IPS-15b (cell line): ENCODE data around the gene STX8.

ENCODE experiments used
- H3K27me3 ChIP-seq: one replicate; pipeline ENCODE4 v1.6.1; 2013; ENCODE audit warnings: low read length; ENCODE audit not compliant: control insufficient read depth, insufficient read depth
- H3K36me3 ChIP-seq: one replicate; pipeline ENCODE4 v1.6.1; 2013; ENCODE audit warnings: low read length; ENCODE audit not compliant: control insufficient read depth, insufficient read depth
- H3K4me1 ChIP-seq: one replicate; pipeline ENCODE4 v1.6.1; 2013; ENCODE audit warnings: mild to moderate bottlenecking, low read length; ENCODE audit not compliant: control insufficient read depth, insufficient read depth
- H3K4me3 ChIP-seq: one replicate; pipeline ENCODE4 v1.5.1; 2013; ENCODE audit warnings: low read depth, low read length
- H3K9ac ChIP-seq: one replicate; pipeline ENCODE4 v1.6.1; 2013; ENCODE audit warnings: low read depth, mild to moderate bottlenecking, low read length
- H3K9me3 ChIP-seq: one replicate; pipeline ENCODE4 v1.6.1; 2013; ENCODE audit warnings: mild to moderate bottlenecking, low read length; ENCODE audit not compliant: control insufficient read depth, insufficient read depth

Gene STX8

DNA sequence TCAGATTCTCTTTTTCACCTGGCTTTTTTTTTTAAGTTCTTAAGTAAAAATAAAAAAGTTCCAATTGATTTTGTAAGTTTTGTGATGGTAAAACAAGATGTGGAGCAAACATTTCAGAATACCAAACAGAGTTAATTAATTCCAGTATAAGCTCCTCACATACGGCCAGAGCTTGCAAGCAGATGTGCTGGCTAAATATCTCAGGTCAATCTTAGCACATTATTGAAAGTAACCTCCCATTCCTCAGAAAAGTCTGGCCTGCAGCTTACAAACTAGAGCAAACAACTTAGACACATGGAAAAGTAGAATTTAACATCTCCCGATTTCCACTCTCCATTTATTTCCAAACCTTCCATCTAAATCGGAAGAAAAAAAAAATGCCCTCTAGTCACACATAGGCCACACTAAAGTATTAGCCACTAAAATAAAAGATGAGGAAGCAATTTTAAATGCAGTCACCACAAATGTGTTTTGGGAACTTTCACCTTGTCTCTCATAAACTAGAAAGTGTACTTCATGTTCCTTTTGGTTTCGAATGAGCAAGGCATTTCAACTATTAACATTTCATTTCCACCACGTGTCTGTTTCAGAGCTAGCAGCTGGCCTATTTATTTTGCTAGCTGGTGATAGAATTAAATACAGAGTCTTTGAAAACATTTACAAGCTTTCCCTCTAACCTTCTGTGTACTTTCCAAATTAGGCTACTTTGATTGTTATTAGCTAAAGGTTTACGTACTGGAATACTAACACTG is 143.3 kb downstream of the STX8 start:
- H3K27me3 ChIP-seq, result no peaks in the 10 kb centered on the region
- H3K9ac ChIP-seq, result no peak overlapping the region
- no peak overlapping the region for H3K4me3 ChIP-seq
- peaks cover 6% of the 10 kb centered on the region for H3K4me1 ChIP-seq
- H3K9me3 ChIP-seq, result no peaks in the 10 kb centered on the region
- H3K36me3 ChIP-seq, result no peaks in the 10 kb centered on the region

DNA sequence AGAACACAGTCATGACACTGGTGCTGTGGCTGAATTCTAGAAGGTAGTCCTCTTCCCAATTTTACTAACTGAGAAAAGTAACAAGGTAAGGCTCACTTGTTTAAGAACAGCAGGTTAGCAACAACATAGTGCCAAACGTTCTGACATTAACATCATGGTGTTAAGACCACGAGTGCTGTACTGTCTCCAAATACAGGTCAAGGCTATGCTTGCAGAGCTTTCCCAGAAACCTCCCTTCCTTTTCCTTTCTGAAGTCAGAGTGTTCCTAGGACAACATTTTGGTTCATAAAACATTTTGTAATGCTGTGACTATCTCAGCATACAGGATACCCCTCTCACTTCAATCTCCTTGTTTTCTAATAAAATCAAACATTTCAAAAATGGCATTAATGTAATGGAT is 144.0 kb downstream of the STX8 start:
- Histone ChIP-seq H3K4me1 (peaks cover 3% of the 10 kb centered on the region), H3K27me3 (no peaks in the 10 kb centered on the region), H3K9ac (no peak overlapping the region), H3K36me3 (no peaks in the 10 kb centered on the region), H3K4me3 (no peak overlapping the region), H3K9me3 (no peaks in the 10 kb centered on the region)

- no peaks in the 10 kb centered on the region for H3K36me3 ChIP-seq
- H3K9me3 ChIP-seq, result no peaks in the 10 kb centered on the region
- H3K4me3 ChIP-seq, result no peak overlapping the region
- H3K9ac ChIP-seq, result no peak overlapping the region
- peaks cover 9% of the 10 kb centered on the region for H3K4me1 ChIP-seq
- H3K27me3 ChIP-seq, result no peaks in the 10 kb centered on the region
Measured at GRCh38 chr17:9427465-9428315, 147.9 kb downstream of the STX8 start.

GRCh38 chr17:9424071-9424640 is 151.5 kb downstream of the STX8 start:
- H3K9ac ChIP-seq, result no peak overlapping the region
- H3K9me3 ChIP-seq, result no peaks in the 10 kb centered on the region
- no peak overlapping the region for H3K4me3 ChIP-seq
- H3K36me3 ChIP-seq, result no peaks in the 10 kb centered on the region
- H3K4me1 ChIP-seq, result peaks cover 9% of the 10 kb centered on the region
- no peaks in the 10 kb centered on the region for H3K27me3 ChIP-seq

GRCh38 chr17:9421525-9421924 is 154.1 kb downstream of the STX8 start:
- Histone ChIP-seq H3K9ac (no peak overlapping the region), H3K36me3 (peaks cover 3% of the 10 kb centered on the region), H3K4me1 (peaks cover 9% of the 10 kb centered on the region), H3K27me3 (no peaks in the 10 kb centered on the region), H3K4me3 (no peak overlapping the region), H3K9me3 (no peaks in the 10 kb centered on the region)

DNA sequence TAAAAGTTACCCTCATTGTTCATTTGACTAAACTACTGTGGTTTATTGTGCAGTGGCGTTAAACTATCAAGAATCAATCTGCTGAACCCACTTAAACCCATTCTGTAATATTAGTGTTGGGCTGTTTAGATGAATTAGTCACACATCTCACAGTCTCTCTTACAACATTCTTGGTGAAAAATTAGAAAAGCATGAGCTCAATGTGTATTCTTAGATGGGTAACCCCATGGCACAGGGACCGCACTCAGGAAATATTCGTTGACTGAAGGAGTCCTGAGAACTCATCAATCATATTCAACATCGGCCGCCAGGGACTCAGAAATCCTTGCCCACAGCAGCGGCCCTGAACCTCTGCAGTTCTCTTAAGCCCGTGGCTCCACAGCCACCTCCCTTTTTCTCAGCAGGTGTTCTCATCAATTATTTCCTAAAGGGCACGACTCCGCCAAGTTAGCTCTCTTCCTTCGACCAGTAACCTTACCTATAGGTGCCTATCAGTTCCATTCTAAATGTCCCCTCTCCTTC is 155.6 kb downstream of the STX8 start:
- Histone ChIP-seq H3K36me3 (peaks cover 3% of the 10 kb centered on the region), H3K27me3 (no peaks in the 10 kb centered on the region), H3K9ac (no peak overlapping the region), H3K4me3 (no peak overlapping the region), H3K9me3 (no peaks in the 10 kb centered on the region), H3K4me1 (peaks cover 9% of the 10 kb centered on the region)

DNA sequence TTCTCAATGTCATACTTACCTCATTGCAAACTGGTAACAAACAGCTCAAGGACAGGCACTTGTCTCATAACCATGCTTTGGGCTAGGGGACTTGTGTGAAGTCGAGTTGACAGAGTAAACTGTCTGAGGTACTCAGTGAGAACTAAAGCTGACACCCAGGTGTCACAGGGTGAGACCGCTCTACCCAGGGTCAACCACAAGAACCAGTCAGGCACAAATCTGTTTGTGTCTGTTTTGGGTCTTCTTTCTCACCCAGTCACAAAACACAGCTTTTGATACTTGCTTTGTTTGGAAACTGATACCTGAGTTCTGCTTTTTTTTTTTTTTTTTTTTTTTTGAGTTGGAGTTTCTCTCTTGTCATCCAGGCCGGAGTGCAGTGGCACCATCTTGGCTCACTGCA is 161.1 kb downstream of the STX8 start:
- peaks cover 3% of the 10 kb centered on the region for H3K36me3 ChIP-seq
- no peak overlapping the region for H3K4me3 ChIP-seq
- no peaks in the 10 kb centered on the region for H3K4me1 ChIP-seq
- H3K9ac ChIP-seq, result no peak overlapping the region
- no peaks in the 10 kb centered on the region for H3K27me3 ChIP-seq
- H3K9me3 ChIP-seq, result no peaks in the 10 kb centered on the region

- Histone ChIP-seq H3K36me3 (no peaks in the 10 kb centered on the region), H3K4me1 (peaks cover 5% of the 10 kb centered on the region), H3K27me3 (no peaks in the 10 kb centered on the region), H3K9me3 (no peaks in the 10 kb centered on the region), H3K4me3 (no peak overlapping the region), H3K9ac (no peak overlapping the region)
Measured at GRCh38 chr17:9410737-9411136, 164.9 kb downstream of the STX8 start.

DNA sequence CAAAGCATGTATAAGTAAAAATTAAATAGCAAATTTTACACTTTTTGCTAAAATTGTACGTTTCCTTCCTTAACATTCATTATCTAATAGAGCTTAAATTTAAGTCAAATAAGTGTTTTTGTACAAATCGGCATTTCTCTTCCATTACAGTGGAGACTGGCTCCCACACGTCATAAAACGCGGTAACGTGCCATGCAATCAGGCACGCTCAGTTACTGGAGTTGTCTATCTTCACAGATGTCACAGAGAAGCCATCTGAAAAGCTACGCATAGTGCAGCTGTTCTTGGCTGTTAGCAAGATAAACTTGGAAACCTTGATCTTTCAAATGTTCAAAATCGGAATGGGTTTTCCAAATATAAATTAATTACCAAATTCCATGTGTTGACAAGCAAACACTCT is 165.3 kb downstream of the STX8 start:
- H3K9me3 ChIP-seq, result no peaks in the 10 kb centered on the region
- no peak overlapping the region for H3K4me3 ChIP-seq
- no peaks in the 10 kb centered on the region for H3K27me3 ChIP-seq
- peaks cover 5% of the 10 kb centered on the region for H3K4me1 ChIP-seq
- H3K9ac ChIP-seq, result no peak overlapping the region
- H3K36me3 ChIP-seq, result no peaks in the 10 kb centered on the region

DNA sequence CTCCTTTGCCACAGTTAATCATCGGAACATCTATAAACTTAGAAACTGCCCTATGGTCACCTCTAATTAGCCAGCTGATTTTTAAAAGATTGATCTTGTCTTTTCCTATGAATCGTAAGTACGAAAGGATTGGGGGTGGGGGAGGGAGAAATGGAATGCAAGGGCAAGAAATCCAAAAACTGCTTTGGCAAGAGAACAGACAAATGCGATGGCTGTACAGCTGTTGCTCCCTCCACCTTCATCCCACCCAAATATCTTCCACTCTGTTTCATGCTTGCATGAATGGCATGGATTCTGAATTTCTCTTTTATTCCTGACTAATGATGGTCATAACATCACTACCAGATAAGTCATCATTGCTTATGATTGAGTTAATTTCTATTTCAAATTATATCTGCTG is 165.7 kb downstream of the STX8 start:
- H3K4me1 ChIP-seq, result peaks cover 5% of the 10 kb centered on the region
- no peak overlapping the region for H3K4me3 ChIP-seq
- no peaks in the 10 kb centered on the region for H3K27me3 ChIP-seq

GRCh38 chr17:9408868-9409829 is 166.5 kb downstream of the STX8 start:
- Histone ChIP-seq H3K36me3 (no peaks in the 10 kb centered on the region), H3K4me1 (peaks cover 5% of the 10 kb centered on the region), H3K27me3 (no peaks in the 10 kb centered on the region), H3K9ac (no peak overlapping the region), H3K4me3 (no peak overlapping the region), H3K9me3 (no peaks in the 10 kb centered on the region)

More for the DNA sequence above, 165.7 kb downstream of the STX8 start:
- no peaks in the 10 kb centered on the region for H3K9me3 ChIP-seq
- no peak overlapping the region for H3K9ac ChIP-seq
- H3K36me3 ChIP-seq, result no peaks in the 10 kb centered on the region
